ENCODE measurements around the gene CAV2. TPM values are rescaled to one million over a fixed set of nuclear protein-coding genes. Genes with fewer than 3 reads are reported as not detected.

Gene CAV2
- total and polyA plus RNA-seq, 9 of the 15 experiments (the other 6 are each of a cell fraction or from before 2014, with no cell fraction given), result 16.1 to 137 (median 38.3) TPM

- TF ChIP-seq ZHX1 (conservative IDR thresholded peaks at IDR 0.05; ENCODE audit: low read length) (no peak), GABPB1 (CRISPR knock-in tag; IDR thresholded peaks at IDR 0.05) (no peak), DMBX1 (CRISPR knock-in tag; IDR thresholded peaks at IDR 0.05; ENCODE audit: borderline replicate concordance) (no peak), ARID3B (CRISPR knock-in tag; IDR thresholded peaks at IDR 0.05; ENCODE audit: borderline replicate concordance) (no peak), SRF (CRISPR knock-in tag; IDR thresholded peaks at IDR 0.05) (no peak), ID3 (CRISPR knock-in tag; IDR thresholded peaks at IDR 0.05) (no peak), ID3 (tag; IDR thresholded peaks at IDR 0.05) (no peak), HDAC8 (tag; IDR thresholded peaks at IDR 0.05) (no peak)
Measured at GRCh38 chr7:116516324-116516723, 16.8 kb downstream of the CAV2 start (continued).

Measured in K562 (cell line).